DND-41 (cell line): Measurements from ENCODE around the gene TAS2R16.
"Not testable (repeated sequence)": the region's sequence is repeated elsewhere in the genome, so short reads cannot be mapped to it uniquely, and the experiment has no call there.

Experiments used
- ATAC-seq: fragments of 200-7000 bp; cut with Tn5 transposase; 3 replicates; pipeline ENCODE4 v1.9.1; 2021; ENCODE audit warnings: low read depth; ENCODE audit not compliant: insufficient read depth
- DNase-seq: peaks from one replicate; pipeline ENCODE4 v3.0.0-alpha.2; 2020
- H2AFZ ChIP-seq: 2 replicates; pipeline ENCODE4 v1.6.0; 2012; ENCODE audit warnings: low read depth, low read length
- H3K27ac ChIP-seq: 2 replicates; pipeline ENCODE4 v1.5.1; 2012; ENCODE audit warnings: low read length, inconsistent platforms
- H3K27me3 ChIP-seq: fragments of 200-600 bp; sonication (generic); 2 replicates; pipeline ENCODE4 v1.6.0; 2012; ENCODE audit warnings: low read length, mild to moderate bottlenecking, inconsistent platforms; ENCODE audit not compliant: insufficient read depth, poor library complexity
- H3K36me3 ChIP-seq: 2 replicates; pipeline ENCODE4 v1.5.1; 2012; ENCODE audit warnings: low read length, inconsistent platforms; ENCODE audit not compliant: insufficient read depth
- H3K4me1 ChIP-seq: 2 replicates; pipeline ENCODE4 v1.5.1; 2012; ENCODE audit warnings: mild to moderate bottlenecking, low read length; ENCODE audit not compliant: insufficient read depth
- H3K4me2 ChIP-seq: 2 replicates; pipeline ENCODE4 v1.6.0; 2012; ENCODE audit warnings: mild to moderate bottlenecking, moderate library complexity, low read length, inconsistent platforms; ENCODE audit not compliant: insufficient read depth
- H3K4me3 ChIP-seq, 2 experiments: fragments of 200-600 bp in 1 of 2; shearing (Covaris generic) in 1 of 2; 2 replicates each; pipeline ENCODE4 v1.5.1; 2012 to 2016; ENCODE audit warnings: inconsistent platforms in 2 of 2, low read length in 2 of 2, mild to moderate bottlenecking in 2 of 2, low read depth in 1 of 2, moderate library complexity in 1 of 2
- H3K79me2 ChIP-seq: 2 replicates; pipeline ENCODE4 v1.6.0; 2012; ENCODE audit warnings: low read length, inconsistent platforms; ENCODE audit not compliant: insufficient read depth
- H3K9ac ChIP-seq: 2 replicates; pipeline ENCODE4 v1.6.0; 2012; ENCODE audit warnings: low read depth, mild to moderate bottlenecking, inconsistent platforms, low read length, moderate library complexity
- H3K9me3 ChIP-seq: 2 replicates; pipeline ENCODE4 v1.5.1; 2012; ENCODE audit warnings: low read length, moderate library complexity, mild to moderate bottlenecking, inconsistent platforms; ENCODE audit not compliant: insufficient read depth, severe bottlenecking
- H4K20me1 ChIP-seq: 2 replicates; pipeline ENCODE4 v1.6.0; 2012; ENCODE audit warnings: low read length; ENCODE audit not compliant: insufficient read depth
- EZH2 ChIP-seq: IDR thresholded peaks from 3 replicates; pipeline ENCODE4 v1.6.1; 2012; ENCODE audit warnings: borderline replicate concordance, low read depth, mild to moderate bottlenecking, moderate library complexity, low read length, inconsistent platforms; ENCODE audit not compliant: severe bottlenecking
- TF ChIP-seq, protein P1 (sequence below): IDR thresholded peaks from 2 replicates; pipeline ENCODE4 v1.5.1; 2012; ENCODE audit warnings: borderline replicate concordance, low read length, moderate library complexity, mild to moderate bottlenecking; ENCODE audit not compliant: poor library complexity, severe bottlenecking; ENCODE audit errors: extremely low read depth

Gene TAS2R16

DNA sequence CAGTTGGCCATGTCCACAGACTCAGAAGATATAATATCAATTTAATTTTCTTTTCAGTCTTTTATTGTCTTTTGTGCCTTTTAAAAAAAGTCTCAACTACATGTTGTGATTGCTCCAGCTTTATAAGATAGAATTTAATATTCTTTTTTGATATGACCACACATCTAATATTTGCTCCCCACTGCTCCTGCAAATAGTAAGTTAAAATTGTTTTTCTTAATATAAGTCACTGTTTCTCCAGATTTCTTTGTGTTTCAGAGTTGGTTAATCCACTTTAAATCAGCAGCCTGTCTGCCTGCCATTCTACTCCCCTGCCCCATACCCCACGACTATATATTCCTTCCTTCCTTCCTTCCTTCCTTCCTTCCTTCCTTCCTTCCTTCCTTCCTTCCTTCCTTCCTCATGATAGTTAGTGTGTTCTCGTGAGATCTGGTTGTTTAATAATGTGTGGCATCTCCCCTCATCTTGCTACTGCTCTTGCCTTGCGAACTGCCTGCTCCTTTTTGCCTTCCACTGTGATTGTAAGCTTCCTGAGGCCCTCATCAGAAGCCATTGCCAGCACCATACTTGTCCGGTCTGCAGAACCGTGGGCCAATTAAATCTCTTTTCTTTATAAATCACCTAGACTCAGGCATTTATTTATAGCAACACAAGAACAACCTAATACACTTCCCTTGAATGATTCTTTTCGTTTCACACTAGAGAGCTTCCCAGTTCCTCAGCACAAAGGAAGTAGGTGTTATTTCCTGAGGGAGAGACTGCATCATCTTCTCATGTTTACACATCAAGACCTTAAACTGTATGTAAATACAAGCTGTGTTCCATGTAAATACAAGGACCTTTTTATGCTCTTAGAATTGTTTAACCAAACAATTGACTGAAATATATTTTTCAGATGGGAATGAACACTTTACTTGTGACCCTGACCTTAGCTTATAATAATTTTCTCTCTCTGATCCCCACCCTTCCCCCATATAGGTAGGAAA, 24.5 kb downstream of the TAS2R16 start:
- Histone ChIP-seq H3K9me3 (no peaks in the 10 kb centered on the region), H2AFZ (no peak overlapping the region), H3K9ac (no peak overlapping the region), H3K79me2 (no peaks in the 10 kb centered on the region), H3K4me3 (no peak overlapping the region), H3K36me3 (no peaks in the 10 kb centered on the region), H3K4me1 (no peaks in the 10 kb centered on the region), H3K27ac (no peak overlapping the region), H3K4me2 (no peak overlapping the region), H3K27me3 (no peaks in the 10 kb centered on the region), H4K20me1 (no peaks in the 10 kb centered on the region)
- TF ChIP-seq, protein P1, sequence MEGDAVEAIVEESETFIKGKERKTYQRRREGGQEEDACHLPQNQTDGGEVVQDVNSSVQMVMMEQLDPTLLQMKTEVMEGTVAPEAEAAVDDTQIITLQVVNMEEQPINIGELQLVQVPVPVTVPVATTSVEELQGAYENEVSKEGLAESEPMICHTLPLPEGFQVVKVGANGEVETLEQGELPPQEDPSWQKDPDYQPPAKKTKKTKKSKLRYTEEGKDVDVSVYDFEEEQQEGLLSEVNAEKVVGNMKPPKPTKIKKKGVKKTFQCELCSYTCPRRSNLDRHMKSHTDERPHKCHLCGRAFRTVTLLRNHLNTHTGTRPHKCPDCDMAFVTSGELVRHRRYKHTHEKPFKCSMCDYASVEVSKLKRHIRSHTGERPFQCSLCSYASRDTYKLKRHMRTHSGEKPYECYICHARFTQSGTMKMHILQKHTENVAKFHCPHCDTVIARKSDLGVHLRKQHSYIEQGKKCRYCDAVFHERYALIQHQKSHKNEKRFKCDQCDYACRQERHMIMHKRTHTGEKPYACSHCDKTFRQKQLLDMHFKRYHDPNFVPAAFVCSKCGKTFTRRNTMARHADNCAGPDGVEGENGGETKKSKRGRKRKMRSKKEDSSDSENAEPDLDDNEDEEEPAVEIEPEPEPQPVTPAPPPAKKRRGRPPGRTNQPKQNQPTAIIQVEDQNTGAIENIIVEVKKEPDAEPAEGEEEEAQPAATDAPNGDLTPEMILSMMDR = no peak
- no peak for TF ChIP-seq EZH2
- ATAC-seq (no peak), DNase-seq (no peak)

DNA sequence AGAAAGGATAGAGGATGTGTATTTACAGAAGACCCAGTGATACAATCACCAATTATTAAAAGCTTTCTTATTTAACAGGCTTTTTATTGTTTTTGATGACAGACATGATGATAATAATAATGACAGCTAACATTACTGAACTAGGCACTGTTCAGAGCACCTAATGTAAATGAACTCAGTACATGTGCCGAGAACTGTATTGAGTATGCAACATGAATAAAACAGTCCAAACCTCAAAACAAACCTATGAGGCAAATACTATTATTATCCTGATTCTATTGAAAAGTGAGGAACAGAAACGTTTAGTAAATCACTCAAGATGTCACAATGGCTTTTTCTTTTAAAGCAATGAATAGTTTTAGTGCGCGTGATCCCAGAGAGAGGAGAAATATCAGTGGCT, 27.1 kb downstream of the TAS2R16 start:
- no peaks in the 10 kb centered on the region for H4K20me1 ChIP-seq
- H3K4me2 ChIP-seq = no peak overlapping the region
- no peak overlapping the region for H3K9ac ChIP-seq
- no peaks in the 10 kb centered on the region for H3K36me3 ChIP-seq
- H3K4me3 ChIP-seq = no peak overlapping the region
- H3K4me1 ChIP-seq = no peaks in the 10 kb centered on the region
- H3K79me2 ChIP-seq = no peaks in the 10 kb centered on the region
- no peaks in the 10 kb centered on the region for H3K9me3 ChIP-seq
- no peak for ATAC-seq
- no peak overlapping the region for H2AFZ ChIP-seq
- no peak overlapping the region for H3K27ac ChIP-seq
- TF ChIP-seq EZH2 = no peak
- TF ChIP-seq, protein P1 = no peak
- DNase-seq = no peak
- H3K27me3 ChIP-seq = no peaks in the 10 kb centered on the region

DNA sequence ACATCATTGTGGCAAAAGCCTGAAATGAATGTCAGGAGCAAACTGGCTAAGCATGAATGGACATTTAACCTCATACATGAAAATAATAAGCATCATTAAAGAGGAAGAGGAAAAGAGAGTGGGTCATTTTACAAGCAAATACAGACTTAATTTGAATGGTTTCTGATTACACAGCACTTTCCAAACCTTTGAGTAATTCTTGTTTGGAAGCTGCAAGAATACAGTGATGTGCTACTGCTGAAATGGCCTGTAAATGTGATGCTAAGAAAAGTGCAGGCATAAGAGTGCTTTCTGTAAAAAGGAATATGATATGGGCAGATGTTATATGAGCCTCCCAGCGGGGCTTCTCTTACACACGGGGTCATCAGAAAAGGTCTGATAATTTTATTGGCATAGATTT, 30.2 kb downstream of the TAS2R16 start:
- ATAC-seq = no peak
- H3K27me3 ChIP-seq = no peaks in the 10 kb centered on the region
- no peaks in the 10 kb centered on the region for H3K9me3 ChIP-seq
- H3K4me3 ChIP-seq = no peak overlapping the region
- TF ChIP-seq EZH2 = no peak
- TF ChIP-seq, protein P1 = no peak
- H3K27ac ChIP-seq = no peak overlapping the region
- no peaks in the 10 kb centered on the region for H3K4me1 ChIP-seq
- H3K79me2 ChIP-seq = no peaks in the 10 kb centered on the region
- DNase-seq = no peak
- H2AFZ ChIP-seq = no peak overlapping the region
- no peak overlapping the region for H3K9ac ChIP-seq
- no peak overlapping the region for H3K4me2 ChIP-seq
- H3K36me3 ChIP-seq = no peaks in the 10 kb centered on the region
- no peaks in the 10 kb centered on the region for H4K20me1 ChIP-seq

DNA sequence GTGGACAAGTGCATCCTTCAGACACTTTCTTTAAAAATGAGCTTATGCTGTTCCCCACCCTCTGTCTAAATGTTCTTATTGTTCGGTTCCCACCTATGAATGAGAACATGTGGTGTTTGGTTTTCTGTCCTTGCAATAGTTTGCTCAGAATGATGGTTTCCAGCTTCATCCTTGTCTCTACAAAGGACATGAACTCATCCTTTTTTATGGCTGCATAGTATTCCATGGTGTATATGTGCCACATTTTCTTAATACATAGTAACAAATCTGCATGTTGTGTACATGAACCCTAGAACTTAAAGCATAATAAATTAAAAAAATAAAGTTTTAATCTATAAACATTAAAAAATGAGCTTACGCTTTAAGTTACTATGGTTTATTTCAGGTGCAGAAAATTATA, 41.8 kb downstream of the TAS2R16 start:
- not testable (repeated sequence) for H3K36me3 ChIP-seq, H3K27ac ChIP-seq, H3K4me2 ChIP-seq, H3K79me2 ChIP-seq, ATAC-seq, H3K9me3 ChIP-seq, H4K20me1 ChIP-seq, H2AFZ ChIP-seq, H3K27me3 ChIP-seq, DNase-seq, H3K9ac ChIP-seq, H3K4me3 ChIP-seq, H3K4me1 ChIP-seq
